Astrocyte of the spinal cord (primary cell): ENCODE data around the gene NAT10.
A peak's percentile ranks its signal among the peaks of the same experiment; 100 is the strongest.

ENCODE experiments used
- DNase-seq: peaks from one replicate; pipeline ENCODE4 v3.0.0; 2011; ENCODE audit warnings: low read depth, low spot score
- H3K4me3 ChIP-seq: 2 replicates; pipeline ENCODE4 v1.5.1; 2011; ENCODE audit warnings: low read depth, mild to moderate bottlenecking, low read length, moderate library complexity
- in situ Hi-C: cut with HindIII; loops from 2 replicates; pipeline ENCODE4 v1.10.0; 2017; ENCODE audit warnings: low sequenced_read_pairs
- TF ChIP-seq, protein P1 (sequence below): IDR thresholded peaks from 2 replicates; pipeline ENCODE4 v1.5.1; 2012; ENCODE audit warnings: low read depth, mild to moderate bottlenecking, low read length, inconsistent platforms

Gene NAT10

DNA sequence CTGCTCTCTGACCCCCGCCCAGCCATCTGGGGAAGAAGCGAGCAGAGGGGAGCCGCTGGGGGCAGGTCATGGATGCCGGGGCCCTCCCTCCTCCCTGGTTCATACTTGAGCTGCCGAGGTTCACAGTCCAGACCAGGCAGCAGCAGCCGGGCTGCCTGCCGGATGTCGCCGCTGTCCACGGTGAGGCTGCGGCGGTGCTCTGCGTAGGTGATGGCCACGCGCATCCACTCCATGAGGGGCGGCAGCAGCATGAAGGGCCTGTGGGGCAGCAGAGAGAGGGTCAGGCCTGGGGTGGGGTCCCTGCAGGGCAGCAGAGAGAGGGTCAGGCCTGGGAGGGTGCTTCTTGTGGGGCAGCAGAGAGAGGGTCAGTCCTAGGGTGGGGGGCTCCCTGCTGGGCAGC is 67.6 kb downstream of the NAT10 start:
- H3K4me3 ChIP-seq, result no peak overlapping the region
- TF ChIP-seq, protein P1, sequence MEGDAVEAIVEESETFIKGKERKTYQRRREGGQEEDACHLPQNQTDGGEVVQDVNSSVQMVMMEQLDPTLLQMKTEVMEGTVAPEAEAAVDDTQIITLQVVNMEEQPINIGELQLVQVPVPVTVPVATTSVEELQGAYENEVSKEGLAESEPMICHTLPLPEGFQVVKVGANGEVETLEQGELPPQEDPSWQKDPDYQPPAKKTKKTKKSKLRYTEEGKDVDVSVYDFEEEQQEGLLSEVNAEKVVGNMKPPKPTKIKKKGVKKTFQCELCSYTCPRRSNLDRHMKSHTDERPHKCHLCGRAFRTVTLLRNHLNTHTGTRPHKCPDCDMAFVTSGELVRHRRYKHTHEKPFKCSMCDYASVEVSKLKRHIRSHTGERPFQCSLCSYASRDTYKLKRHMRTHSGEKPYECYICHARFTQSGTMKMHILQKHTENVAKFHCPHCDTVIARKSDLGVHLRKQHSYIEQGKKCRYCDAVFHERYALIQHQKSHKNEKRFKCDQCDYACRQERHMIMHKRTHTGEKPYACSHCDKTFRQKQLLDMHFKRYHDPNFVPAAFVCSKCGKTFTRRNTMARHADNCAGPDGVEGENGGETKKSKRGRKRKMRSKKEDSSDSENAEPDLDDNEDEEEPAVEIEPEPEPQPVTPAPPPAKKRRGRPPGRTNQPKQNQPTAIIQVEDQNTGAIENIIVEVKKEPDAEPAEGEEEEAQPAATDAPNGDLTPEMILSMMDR, result no peak
- DNase-seq, result no peak
- in situ Hi-C loops, result no loop called here

- peak overlapping the region; percentile 31 for H3K4me3 ChIP-seq
- in situ Hi-C loops, result no loop called here
- peak; percentile 63 for DNase-seq
- TF ChIP-seq, protein P1, result peak; percentile 96
Observed at GRCh38 chr11:34174412-34175041, 69.1 kb downstream of the NAT10 start.

DNA sequence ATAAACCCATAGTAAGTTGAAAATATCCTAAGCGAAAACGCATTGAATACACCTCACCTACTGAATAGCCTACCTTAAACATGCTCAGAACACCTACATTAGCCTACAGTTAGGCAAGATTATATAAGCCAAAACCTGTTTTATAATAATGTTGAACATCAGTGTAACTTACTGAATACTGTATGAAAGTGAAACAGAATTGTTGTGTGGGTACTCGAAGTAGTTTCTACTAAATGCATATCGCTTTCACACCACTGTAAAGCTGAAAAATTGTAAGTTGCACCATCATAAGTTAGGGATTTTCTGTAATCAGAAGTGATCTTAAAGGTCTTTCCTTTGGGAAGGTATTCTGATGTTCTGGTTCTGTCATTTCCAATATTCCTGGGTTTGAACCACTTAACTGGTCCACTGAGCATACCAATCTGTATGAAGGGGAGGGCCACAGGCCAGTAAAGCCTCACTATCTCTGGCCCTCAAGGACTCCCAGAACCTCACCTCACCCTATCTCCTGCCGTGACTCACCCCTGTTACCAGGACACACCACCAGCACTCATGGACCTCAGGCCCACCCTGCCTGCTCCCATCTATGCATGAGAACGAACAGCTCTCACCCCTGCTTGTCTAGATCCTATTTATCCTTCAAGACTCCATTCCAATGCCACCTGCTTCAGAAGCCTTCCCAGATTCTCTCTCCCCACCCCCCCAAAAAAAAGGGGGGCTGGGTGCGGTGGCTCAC is 70.0 kb downstream of the NAT10 start:
- DNase-seq, result no peak
- H3K4me3 ChIP-seq, result no peak overlapping the region
- TF ChIP-seq, protein P1, result no peak
- in situ Hi-C loops, result no loop called here

- in situ Hi-C loops, result no loop called here
- TF ChIP-seq, protein P1, result no peak
- H3K4me3 ChIP-seq, result no peak overlapping the region
- no peak for DNase-seq
Observed at GRCh38 chr11:34176751-34177209, 71.4 kb downstream of the NAT10 start.

DNA sequence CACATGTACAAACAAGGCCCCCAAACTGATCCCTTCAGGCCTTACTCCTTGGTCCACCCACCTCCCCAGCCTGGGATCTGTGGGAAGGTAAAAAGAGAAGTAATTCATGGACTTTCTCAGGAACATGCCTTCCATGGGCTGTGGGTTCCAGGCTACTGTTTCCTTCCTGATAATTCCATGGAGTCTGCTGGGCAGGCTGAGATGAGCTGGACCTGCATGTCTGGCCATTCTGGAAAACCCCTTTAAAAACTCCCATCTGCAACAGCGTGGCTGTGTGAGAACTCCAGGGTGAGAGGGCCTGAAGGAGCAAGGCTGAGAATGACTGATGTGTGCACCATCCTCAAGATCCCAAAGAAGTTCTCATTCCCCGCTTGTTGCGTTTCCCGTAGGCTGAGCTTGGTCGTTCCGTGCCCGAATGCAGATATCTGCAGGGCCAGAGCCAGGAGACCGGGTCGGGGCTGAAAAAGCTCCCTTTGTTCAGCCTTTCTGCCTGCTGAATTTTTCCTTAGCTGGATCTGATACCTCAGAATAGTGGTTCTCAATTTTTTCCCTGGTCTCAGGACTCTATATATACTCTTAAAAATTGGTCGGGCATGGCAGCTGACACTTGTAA is 72.9 kb downstream of the NAT10 start:
- no peak overlapping the region for H3K4me3 ChIP-seq
- no peak for DNase-seq
- TF ChIP-seq, protein P1, result no peak
- in situ Hi-C loops, result no loop called here

GRCh38 chr11:34179026-34179675 is 73.7 kb downstream of the NAT10 start:
- in situ Hi-C loops, result no loop called here

More at GRCh38 chr11:34179026-34179675, 73.7 kb downstream of the NAT10 start:
- TF ChIP-seq, protein P1, result no peak
- H3K4me3 ChIP-seq, result no peak overlapping the region
- no peak for DNase-seq
